ENCODE results near the gene C4orf33.
A peak's percentile ranks its signal among the peaks of the same experiment; 100 is the strongest.
"Not testable (repeated sequence)": the region's sequence is repeated elsewhere in the genome, so short reads cannot be mapped to it uniquely, and the experiment has no call there.

C4orf33 gene

GRCh38 chr4:129095811-129096454 is at the start of gene C4orf33:
Gene C4orf33 (plus strand): TSS chr4:129096152. CDS start chr4:129102611, 6,459 bp downstream.
- Histone ChIP-seq H3K27ac (ENCODE audit: low read depth, low read length) (peak within 1 kb of the TSS; percentile 91), H3K4me3 (ENCODE audit: low read depth in 1 of 2, low read length in 2 of 2) (peak within 1 kb of the TSS; percentile 86 to 97), H3K4me1 (ENCODE audit: control insufficient read depth in 1 of 2, insufficient read depth in 2 of 2, low read length in 2 of 2) (peaks cover 9 to 25% of the 10 kb centered on the region in 2 donors), H3K27me3 (ENCODE audit: control insufficient read depth in 1 of 2, insufficient read depth in 2 of 2, low read length in 2 of 2) (no peaks in the 10 kb centered on the region), H3K9me3 (ENCODE audit: control insufficient read depth in 1 of 2, low read length in 2 of 2) (no peaks in the 10 kb centered on the region), H3K9ac (ENCODE audit: low read depth in 1 of 2, low read length in 2 of 2) (peak within 1 kb of the TSS; percentile 73 to 87), H3K36me3 (ENCODE audit: control insufficient read depth in 1 of 2, insufficient read depth in 2 of 2, low read length in 2 of 2) (no peaks in the 10 kb centered on the region)

DNA sequence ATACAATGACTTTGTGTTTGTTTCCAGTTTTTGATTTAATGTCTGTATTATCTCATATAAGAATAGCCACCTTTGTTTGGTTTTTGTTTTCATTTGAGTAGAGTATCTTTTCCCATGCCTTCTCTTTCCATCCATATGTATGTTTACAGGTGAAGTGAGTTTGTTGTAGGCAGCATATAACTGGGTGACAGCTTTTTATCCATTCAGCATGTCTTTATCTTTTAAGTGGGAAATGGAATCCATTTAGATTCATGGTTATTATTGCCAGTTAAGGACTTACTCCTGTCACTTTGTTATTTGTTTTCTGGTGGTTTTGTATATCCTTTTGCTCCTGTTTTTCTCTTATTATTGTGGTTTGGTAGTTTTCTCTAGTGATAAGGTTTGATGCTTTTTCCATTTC is 36.9 kb upstream of the C4orf33 start:
- no peaks in the 10 kb centered on the region for H3K4me1 ChIP-seq (ENCODE audit: control insufficient read depth in 1 of 2, insufficient read depth in 2 of 2, low read length in 2 of 2)
- no peak overlapping the region for H3K4me3 ChIP-seq (ENCODE audit: low read depth in 1 of 2, low read length in 2 of 2)
- H3K9me3 ChIP-seq (ENCODE audit: control insufficient read depth in 1 of 2, low read length in 2 of 2) = peaks cover 62 to 89% of the 10 kb centered on the region in 2 donors
- H3K27ac ChIP-seq (ENCODE audit: low read depth, low read length) = no peak overlapping the region
- H3K27me3 ChIP-seq (ENCODE audit: control insufficient read depth in 1 of 2, insufficient read depth in 2 of 2, low read length in 2 of 2) = no peaks in the 10 kb centered on the region
- peaks cover 17 to 20% of the 10 kb centered on the region in 2 donors for H3K36me3 ChIP-seq (ENCODE audit: control insufficient read depth in 1 of 2, insufficient read depth in 2 of 2, low read length in 2 of 2)
- no peak overlapping the region for H3K9ac ChIP-seq (ENCODE audit: low read depth in 1 of 2, low read length in 2 of 2)

DNA sequence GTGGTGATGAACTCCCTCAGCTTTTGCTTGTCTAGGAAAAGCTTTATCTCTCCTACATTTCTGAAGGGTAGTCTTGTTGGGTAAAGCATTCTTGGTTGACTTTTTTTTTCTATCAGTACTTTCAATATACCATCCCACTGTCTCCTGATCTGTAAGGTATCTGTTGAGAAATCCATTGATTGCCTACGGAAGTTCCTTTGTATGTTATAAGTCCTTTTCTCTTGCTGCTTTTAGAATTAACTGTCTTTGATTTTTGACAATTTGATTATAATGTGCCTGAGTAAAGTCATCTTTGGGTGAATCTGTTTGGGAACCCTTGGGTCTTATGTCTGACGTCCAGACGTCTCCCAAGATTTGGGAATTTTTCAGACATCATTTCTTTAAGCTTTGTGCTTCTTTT is 33.4 kb upstream of the C4orf33 start:
- H3K9me3 ChIP-seq (ENCODE audit: control insufficient read depth in 1 of 2, low read length in 2 of 2) = peaks cover 45 to 65% of the 10 kb centered on the region in 2 donors
- H3K4me1 ChIP-seq (ENCODE audit: control insufficient read depth in 1 of 2, insufficient read depth in 2 of 2, low read length in 2 of 2) = no peaks in the 10 kb centered on the region
- H3K9ac ChIP-seq (ENCODE audit: low read depth in 1 of 2, low read length in 2 of 2) = no peak overlapping the region
- no peak overlapping the region for H3K4me3 ChIP-seq (ENCODE audit: low read depth in 1 of 2, low read length in 2 of 2)
- no peak overlapping the region for H3K27ac ChIP-seq (ENCODE audit: low read depth, low read length)
- no peaks in the 10 kb centered on the region for H3K27me3 ChIP-seq (ENCODE audit: control insufficient read depth in 1 of 2, insufficient read depth in 2 of 2, low read length in 2 of 2)
- peaks cover 17 to 20% of the 10 kb centered on the region in 2 donors for H3K36me3 ChIP-seq (ENCODE audit: control insufficient read depth in 1 of 2, insufficient read depth in 2 of 2, low read length in 2 of 2)

DNA sequence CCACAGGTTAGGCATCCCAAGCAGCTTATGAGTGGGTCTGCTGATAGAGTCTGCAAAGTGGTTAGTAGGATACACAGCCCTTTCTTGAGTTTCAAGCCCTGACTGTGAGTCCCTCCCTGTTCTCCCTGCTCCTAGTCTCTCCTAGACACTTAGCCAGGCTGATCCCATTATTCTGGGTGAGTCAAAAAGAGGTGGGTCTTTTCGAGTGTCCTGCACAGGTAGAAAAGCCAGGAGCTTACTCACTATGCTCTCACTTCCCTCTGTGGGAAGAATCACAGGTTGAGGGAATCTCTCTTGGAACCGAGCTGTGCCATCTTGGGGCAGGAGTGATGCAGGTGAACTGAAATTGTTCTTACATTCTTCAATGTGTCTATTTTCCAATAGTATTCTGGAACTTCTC is 32.3 kb upstream of the C4orf33 start:
- Histone ChIP-seq H3K4me3 (ENCODE audit: low read depth in 1 of 2, low read length in 2 of 2) (peak overlapping the region in 1 of 2 donors; percentile 19), H3K27me3 (ENCODE audit: control insufficient read depth in 1 of 2, insufficient read depth in 2 of 2, low read length in 2 of 2) (no peaks in the 10 kb centered on the region), H3K4me1 (ENCODE audit: control insufficient read depth in 1 of 2, insufficient read depth in 2 of 2, low read length in 2 of 2) (no peaks in the 10 kb centered on the region), H3K27ac (ENCODE audit: low read depth, low read length) (no peak overlapping the region), H3K36me3 (ENCODE audit: control insufficient read depth in 1 of 2, insufficient read depth in 2 of 2, low read length in 2 of 2) (peaks cover 17 to 20% of the 10 kb centered on the region in 2 donors), H3K9me3 (ENCODE audit: control insufficient read depth in 1 of 2, low read length in 2 of 2) (peaks cover 41 to 56% of the 10 kb centered on the region in 2 donors), H3K9ac (ENCODE audit: low read depth in 1 of 2, low read length in 2 of 2) (no peak overlapping the region)

- Histone ChIP-seq H3K9me3 (ENCODE audit: control insufficient read depth in 1 of 2, low read length in 2 of 2) (peaks cover 38 to 48% of the 10 kb centered on the region in 2 donors), H3K4me1 (ENCODE audit: control insufficient read depth in 1 of 2, insufficient read depth in 2 of 2, low read length in 2 of 2) (no peaks in the 10 kb centered on the region), H3K36me3 (ENCODE audit: control insufficient read depth in 1 of 2, insufficient read depth in 2 of 2, low read length in 2 of 2) (peaks cover 17 to 20% of the 10 kb centered on the region in 2 donors), H3K27me3 (ENCODE audit: control insufficient read depth in 1 of 2, insufficient read depth in 2 of 2, low read length in 2 of 2) (no peaks in the 10 kb centered on the region), H3K9ac (ENCODE audit: low read depth in 1 of 2, low read length in 2 of 2) (no peak overlapping the region), H3K4me3 (ENCODE audit: low read depth in 1 of 2, low read length in 2 of 2) (no peak overlapping the region), H3K27ac (ENCODE audit: low read depth, low read length) (no peak overlapping the region)
Measured at GRCh38 chr4:129064717-129065116, 31.2 kb upstream of the C4orf33 start.

DNA sequence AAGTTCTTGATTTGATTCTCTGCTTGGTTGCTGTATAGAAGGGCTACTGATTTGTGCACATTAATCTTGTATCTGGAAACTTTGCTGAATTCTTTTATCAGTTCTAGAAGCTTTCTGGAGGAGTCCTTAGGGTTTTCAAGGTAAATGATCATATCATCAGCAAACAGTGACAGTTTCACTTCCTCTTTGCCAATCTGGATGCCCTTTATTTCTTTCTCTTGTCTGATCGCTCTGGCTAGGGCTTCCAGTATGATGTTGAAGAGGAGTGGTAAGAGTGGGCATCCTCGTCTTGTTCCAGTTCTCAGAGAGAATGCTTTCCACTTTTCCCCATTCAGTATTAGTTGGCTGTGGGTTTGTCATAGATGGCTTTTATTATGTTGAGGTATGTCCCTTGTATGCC is 26.4 kb upstream of the C4orf33 start:
- not testable (repeated sequence) for H3K27ac ChIP-seq (ENCODE audit: low read depth, low read length); H3K36me3 ChIP-seq (ENCODE audit: control insufficient read depth in 1 of 2, insufficient read depth in 2 of 2, low read length in 2 of 2); H3K4me1 ChIP-seq (ENCODE audit: control insufficient read depth in 1 of 2, insufficient read depth in 2 of 2, low read length in 2 of 2); H3K4me3 ChIP-seq (ENCODE audit: low read depth in 1 of 2, low read length in 2 of 2); H3K9ac ChIP-seq (ENCODE audit: low read depth in 1 of 2, low read length in 2 of 2); H3K27me3 ChIP-seq (ENCODE audit: control insufficient read depth in 1 of 2, insufficient read depth in 2 of 2, low read length in 2 of 2); H3K9me3 ChIP-seq (ENCODE audit: control insufficient read depth in 1 of 2, low read length in 2 of 2)

- Histone ChIP-seq H3K36me3 (ENCODE audit: control insufficient read depth in 1 of 2, insufficient read depth in 2 of 2, low read length in 2 of 2) (peaks cover 26 to 38% of the 10 kb centered on the region in 2 donors), H3K9me3 (ENCODE audit: control insufficient read depth in 1 of 2, low read length in 2 of 2) (peaks cover 8 to 9% of the 10 kb centered on the region in 2 donors), H3K27me3 (ENCODE audit: control insufficient read depth in 1 of 2, insufficient read depth in 2 of 2, low read length in 2 of 2) (no peaks in the 10 kb centered on the region), H3K9ac (ENCODE audit: low read depth in 1 of 2, low read length in 2 of 2) (no peak overlapping the region), H3K4me3 (ENCODE audit: low read depth in 1 of 2, low read length in 2 of 2) (no peak overlapping the region), H3K4me1 (ENCODE audit: control insufficient read depth in 1 of 2, insufficient read depth in 2 of 2, low read length in 2 of 2) (no peaks in the 10 kb centered on the region), H3K27ac (ENCODE audit: low read depth, low read length) (no peak overlapping the region)
Measured at GRCh38 chr4:129077326-129077725, 18.6 kb upstream of the C4orf33 start.

- H3K27ac ChIP-seq (ENCODE audit: low read depth, low read length) = no peak overlapping the region
- H3K9me3 ChIP-seq (ENCODE audit: control insufficient read depth in 1 of 2, low read length in 2 of 2) = peaks cover 4 to 9% of the 10 kb centered on the region in 2 donors
- no peaks in the 10 kb centered on the region for H3K4me1 ChIP-seq (ENCODE audit: control insufficient read depth in 1 of 2, insufficient read depth in 2 of 2, low read length in 2 of 2)
- no peak overlapping the region for H3K9ac ChIP-seq (ENCODE audit: low read depth in 1 of 2, low read length in 2 of 2)
- H3K36me3 ChIP-seq (ENCODE audit: control insufficient read depth in 1 of 2, insufficient read depth in 2 of 2, low read length in 2 of 2) = peaks cover 18 to 30% of the 10 kb centered on the region in 2 donors
- H3K27me3 ChIP-seq (ENCODE audit: control insufficient read depth in 1 of 2, insufficient read depth in 2 of 2, low read length in 2 of 2) = no peaks in the 10 kb centered on the region
- no peak overlapping the region for H3K4me3 ChIP-seq (ENCODE audit: low read depth in 1 of 2, low read length in 2 of 2)
Measured at GRCh38 chr4:129080129-129080528, 15.8 kb upstream of the C4orf33 start.

DNA sequence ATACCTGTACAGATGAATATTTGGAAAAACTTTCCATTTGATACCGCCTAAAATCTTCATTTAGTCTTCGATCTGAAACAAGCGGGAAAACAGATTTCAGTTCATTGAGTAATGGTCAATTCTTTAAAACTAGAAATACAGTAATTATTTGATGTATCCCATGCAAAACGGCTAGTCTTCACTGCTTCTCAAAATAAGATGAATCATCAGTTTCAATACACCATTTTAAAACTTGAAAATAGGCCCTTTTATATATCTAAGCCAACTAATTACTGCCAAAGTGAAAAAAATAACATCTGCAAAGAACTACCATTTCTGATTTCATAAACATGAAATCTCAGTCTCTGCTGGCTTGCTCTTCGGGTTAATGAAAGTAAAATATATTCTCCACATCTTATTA is 13.7 kb upstream of the C4orf33 start:
- Histone ChIP-seq H3K9me3 (ENCODE audit: control insufficient read depth in 1 of 2, low read length in 2 of 2) (peaks cover 4 to 14% of the 10 kb centered on the region in 2 donors), H3K36me3 (ENCODE audit: control insufficient read depth in 1 of 2, insufficient read depth in 2 of 2, low read length in 2 of 2) (peaks cover 18 to 34% of the 10 kb centered on the region in 2 donors), H3K4me3 (ENCODE audit: low read depth in 1 of 2, low read length in 2 of 2) (no peak overlapping the region), H3K27me3 (ENCODE audit: control insufficient read depth in 1 of 2, insufficient read depth in 2 of 2, low read length in 2 of 2) (no peaks in the 10 kb centered on the region), H3K4me1 (ENCODE audit: control insufficient read depth in 1 of 2, insufficient read depth in 2 of 2, low read length in 2 of 2) (no peaks in the 10 kb centered on the region), H3K27ac (ENCODE audit: low read depth, low read length) (no peak overlapping the region), H3K9ac (ENCODE audit: low read depth in 1 of 2, low read length in 2 of 2) (no peak overlapping the region)

GRCh38 chr4:129085472-129085871 is 10.5 kb upstream of the C4orf33 start:
- Histone ChIP-seq H3K4me1 (ENCODE audit: control insufficient read depth in 1 of 2, insufficient read depth in 2 of 2, low read length in 2 of 2) (peaks cover under 1% of the 10 kb centered on the region in 2 donors), H3K9ac (ENCODE audit: low read depth in 1 of 2, low read length in 2 of 2) (no peak overlapping the region), H3K27ac (ENCODE audit: low read depth, low read length) (no peak overlapping the region), H3K36me3 (ENCODE audit: control insufficient read depth in 1 of 2, insufficient read depth in 2 of 2, low read length in 2 of 2) (peaks cover 5 to 16% of the 10 kb centered on the region in 2 donors), H3K9me3 (ENCODE audit: control insufficient read depth in 1 of 2, low read length in 2 of 2) (peaks cover 0 to 7% of the 10 kb centered on the region in 2 donors), H3K27me3 (ENCODE audit: control insufficient read depth in 1 of 2, insufficient read depth in 2 of 2, low read length in 2 of 2) (no peaks in the 10 kb centered on the region), H3K4me3 (ENCODE audit: low read depth in 1 of 2, low read length in 2 of 2) (no peak overlapping the region)
